NCI-H2029 (cell line): ENCODE data around the gene CRHR2.
A peak's percentile ranks its signal among the peaks of the same experiment; 100 is the strongest.

Experiments used
- DNase-seq: peaks from one replicate; lab custom pipeline; 2025; lab: John Stamatoyannopoulos, UW

CRHR2 gene

DNA sequence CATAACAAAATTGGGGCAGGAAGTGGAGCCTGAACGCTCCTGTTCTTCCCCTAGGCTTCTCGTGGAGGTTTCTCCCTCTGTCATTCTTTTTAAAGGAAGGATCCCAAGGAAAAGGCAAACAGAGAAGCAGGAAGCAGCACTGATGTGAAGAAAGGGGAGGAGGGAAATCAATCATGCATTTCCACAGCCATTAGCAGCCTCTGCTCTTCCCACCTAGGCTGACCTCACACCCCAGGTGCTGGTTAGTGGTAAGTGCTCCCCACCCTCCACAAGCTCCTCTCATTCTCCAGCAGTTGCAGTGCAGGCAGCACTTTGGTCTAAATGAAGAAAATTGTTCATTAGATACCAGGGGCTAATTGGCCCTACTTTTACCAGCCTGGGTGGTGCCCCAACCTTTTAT lies 2.6 kb downstream of the CRHR2 start:
- DNase-seq = peak; percentile 39

DNA sequence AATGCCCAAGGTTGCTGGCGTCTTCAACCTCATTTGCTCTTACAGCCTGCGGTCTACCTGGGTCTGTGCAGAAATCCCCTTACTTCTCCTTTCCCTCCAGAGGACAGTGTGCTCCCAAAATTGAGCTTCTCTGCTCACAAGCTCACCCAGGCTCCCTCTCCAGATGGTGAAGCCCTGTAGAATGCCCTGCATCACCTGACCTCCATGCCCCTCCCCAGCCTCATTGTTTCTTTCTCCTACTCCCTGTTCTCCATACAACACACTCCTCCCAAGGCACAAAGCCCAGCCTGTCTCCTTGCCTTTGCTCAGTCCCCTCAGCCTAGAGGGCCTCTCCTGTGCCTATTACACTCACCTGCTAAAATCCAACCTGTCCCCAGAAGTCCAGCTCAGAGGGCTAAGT lies 3.5 kb downstream of the CRHR2 start:
- no peak for DNase-seq

GRCh38 chr7:30674876-30675275 lies 7.4 kb downstream of the CRHR2 start:
- DNase-seq = no peak

- no peak for DNase-seq
These were observed 7.8 kb downstream of the CRHR2 start for GRCh38 chr7:30674420-30674819.

DNA sequence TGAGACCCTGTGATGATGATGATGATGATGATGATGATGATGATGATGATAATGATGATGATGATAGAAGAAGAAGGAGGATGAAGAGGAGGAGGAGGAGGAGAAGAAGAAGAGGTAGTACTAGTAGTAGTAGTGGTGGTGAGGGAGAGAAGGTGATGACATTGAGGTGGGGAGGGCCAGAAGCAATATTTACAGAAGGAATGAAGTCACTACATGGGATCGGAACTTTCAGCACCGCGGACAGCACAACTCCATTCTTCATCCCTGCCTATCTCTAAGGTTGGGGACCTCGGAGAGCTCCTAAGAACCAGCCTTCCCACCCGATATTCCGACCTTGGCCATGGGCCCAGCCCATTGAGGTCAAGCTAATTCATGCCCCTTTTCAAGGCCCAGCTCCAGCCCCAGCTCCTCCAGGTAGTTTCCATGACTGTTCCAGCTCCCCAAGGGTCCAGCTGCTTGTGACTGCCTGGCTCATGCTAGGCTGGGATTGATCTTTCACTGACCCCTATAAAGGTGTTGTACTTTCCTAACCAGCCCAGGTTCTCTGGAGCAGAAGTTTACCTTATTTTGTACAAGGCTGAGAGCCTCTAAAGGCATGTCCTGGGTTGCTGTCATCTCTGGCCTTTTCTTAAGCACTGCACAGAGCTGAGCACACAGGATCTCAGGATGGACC lies 10.3 kb downstream of the CRHR2 start:
- DNase-seq = no peak

DNA sequence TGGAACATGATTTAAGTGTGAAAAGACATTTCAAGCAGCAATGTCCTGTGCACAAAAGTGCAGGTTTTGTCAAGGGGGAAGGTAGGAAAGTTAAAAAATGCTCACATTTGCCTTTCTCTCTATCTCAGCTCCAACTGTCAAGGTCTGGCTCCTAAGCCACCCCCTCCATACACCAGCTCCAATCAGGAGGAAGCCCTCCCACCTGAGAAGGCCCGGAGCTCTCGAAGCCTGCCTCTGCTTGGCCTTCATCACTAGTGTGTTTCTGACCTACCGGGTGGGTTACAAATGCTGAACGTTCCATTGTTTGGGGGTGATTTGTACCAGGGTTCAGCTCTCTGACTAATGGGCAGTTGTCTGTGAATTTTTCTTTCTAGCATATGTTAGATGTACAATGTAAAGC lies 14.2 kb downstream of the CRHR2 start:
- DNase-seq = no peak

DNA sequence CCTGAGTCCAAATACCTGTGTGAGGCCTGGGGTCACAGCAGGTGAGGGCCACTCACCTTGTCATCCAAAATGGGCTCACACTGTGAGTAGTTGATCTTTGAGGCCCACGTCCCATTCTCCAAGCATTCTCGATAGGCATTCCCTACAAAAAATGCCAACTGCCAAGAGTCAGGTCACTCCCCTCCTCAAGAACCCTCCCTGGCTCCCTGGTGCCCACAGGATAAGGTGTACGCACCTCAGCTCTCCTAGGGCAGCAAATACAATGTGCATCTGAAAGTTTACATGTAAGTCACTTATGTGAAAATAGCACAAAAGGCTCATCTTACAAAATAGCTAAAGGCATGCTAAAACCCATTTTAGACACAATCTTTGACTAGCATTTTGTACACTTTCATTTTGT lies 15.1 kb downstream of the CRHR2 start:
- no peak for DNase-seq

DNA sequence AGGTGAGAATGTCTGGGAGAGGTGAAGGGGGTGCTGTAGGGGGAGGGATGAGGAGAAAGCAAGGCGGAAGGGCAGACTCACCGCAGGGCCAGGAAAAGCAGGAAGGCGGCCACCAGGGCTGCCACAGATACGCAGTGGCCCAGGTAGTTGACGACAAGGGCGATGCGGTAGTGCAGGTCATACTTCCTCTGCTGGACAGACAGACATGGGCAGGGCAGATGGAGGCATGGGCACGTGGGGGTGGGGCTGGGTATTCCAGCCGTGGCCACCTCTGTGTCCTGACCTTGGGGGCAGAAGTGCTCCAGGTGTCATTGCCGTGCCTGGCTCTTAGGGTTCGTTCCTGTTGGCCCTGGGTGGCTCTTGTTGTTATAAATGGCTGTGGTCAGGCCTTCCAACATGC lies 16.8 kb downstream of the CRHR2 start:
- no peak for DNase-seq

DNA sequence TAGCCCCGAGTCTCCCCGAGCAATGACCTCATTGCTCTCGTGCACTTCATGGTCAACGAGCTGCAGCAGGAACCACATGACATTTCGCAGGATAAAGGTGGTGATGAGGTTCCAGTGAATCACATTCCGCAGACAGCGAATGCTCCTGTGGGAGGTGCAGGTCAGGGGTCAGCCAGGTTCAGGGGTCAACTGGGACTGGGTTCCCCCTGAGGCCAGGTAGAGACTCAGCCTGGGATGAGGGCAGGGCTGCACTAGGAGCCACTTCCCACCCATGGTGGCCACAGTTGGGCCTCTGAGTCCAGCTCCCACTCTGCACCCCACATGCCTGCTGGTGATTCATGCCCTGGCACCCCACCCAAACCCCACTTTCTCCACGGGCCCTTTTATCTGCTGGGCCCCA lies 17.2 kb downstream of the CRHR2 start:
- DNase-seq = no peak

DNA sequence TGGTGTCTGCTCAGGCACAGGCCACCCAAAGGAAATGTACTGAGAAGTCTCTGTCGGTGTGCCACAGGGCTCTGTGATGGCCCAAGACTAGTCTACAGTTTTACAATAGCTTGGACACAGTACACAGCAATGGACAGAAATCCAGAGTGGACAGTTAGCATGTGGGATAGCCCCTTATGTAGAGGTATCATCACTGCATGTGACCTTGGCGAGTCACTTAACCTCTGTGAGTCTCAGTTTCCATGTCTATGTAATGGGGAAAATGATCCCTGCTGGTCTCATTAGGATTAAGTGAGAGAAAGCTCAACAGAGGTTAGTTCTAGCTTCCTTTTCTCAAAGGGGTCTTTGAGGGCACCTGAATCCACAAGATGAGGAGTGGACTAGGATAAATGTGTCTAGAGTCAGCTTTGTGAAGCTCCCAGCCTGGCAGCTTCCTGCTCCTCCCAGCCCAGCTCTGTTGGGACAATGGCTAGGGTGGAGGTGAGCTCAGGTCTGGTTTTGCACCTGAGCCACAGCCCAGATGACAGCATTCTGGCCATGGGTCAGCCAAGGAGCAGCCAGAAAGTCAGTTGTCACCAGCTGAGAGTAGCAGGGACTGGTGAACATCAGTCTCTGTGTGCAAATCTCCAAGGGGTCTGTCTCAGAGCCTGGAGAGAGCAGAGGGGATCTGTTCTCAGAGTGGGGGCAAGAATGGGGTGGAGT lies 17.9 kb downstream of the CRHR2 start:
- no peak for DNase-seq

GRCh38 chr7:30663414-30663813 lies 18.8 kb downstream of the CRHR2 start:
- DNase-seq = no peak

- no peak for DNase-seq
These were observed 19.8 kb downstream of the CRHR2 start for GRCh38 chr7:30662431-30662939.

GRCh38 chr7:30661926-30662325 lies 20.3 kb downstream of the CRHR2 start:
- DNase-seq = no peak

- peak; percentile 74 for DNase-seq
These were observed 21.7 kb downstream of the CRHR2 start for GRCh38 chr7:30660331-30661255.

- no peak for DNase-seq
These were observed 22.9 kb downstream of the CRHR2 start for GRCh38 chr7:30659312-30659711.

- DNase-seq = no peak
These were observed 23.7 kb downstream of the CRHR2 start for GRCh38 chr7:30658479-30659074.

DNA sequence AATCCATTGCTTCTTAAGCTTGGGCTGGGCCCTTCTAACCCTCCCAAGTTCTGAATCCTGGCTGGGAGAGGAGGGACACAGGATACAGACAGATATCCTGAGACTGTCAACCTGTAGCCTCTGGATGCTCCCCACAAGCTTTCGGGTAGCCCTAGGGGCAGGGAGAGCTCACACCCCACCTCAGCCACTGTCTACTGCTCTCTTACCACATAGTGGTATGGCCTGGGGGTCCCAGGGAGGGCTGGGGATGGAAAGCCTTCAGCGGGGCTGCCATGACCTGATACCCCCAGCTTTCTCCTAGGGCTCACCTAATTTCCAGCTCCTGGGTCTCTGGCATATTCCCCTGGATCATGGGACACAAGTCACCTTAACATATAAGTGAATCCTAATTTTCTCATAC lies 25.1 kb downstream of the CRHR2 start:
- DNase-seq = no peak

GRCh38 chr7:30656006-30656957 lies 26.0 kb downstream of the CRHR2 start:
- DNase-seq = no peak

DNA sequence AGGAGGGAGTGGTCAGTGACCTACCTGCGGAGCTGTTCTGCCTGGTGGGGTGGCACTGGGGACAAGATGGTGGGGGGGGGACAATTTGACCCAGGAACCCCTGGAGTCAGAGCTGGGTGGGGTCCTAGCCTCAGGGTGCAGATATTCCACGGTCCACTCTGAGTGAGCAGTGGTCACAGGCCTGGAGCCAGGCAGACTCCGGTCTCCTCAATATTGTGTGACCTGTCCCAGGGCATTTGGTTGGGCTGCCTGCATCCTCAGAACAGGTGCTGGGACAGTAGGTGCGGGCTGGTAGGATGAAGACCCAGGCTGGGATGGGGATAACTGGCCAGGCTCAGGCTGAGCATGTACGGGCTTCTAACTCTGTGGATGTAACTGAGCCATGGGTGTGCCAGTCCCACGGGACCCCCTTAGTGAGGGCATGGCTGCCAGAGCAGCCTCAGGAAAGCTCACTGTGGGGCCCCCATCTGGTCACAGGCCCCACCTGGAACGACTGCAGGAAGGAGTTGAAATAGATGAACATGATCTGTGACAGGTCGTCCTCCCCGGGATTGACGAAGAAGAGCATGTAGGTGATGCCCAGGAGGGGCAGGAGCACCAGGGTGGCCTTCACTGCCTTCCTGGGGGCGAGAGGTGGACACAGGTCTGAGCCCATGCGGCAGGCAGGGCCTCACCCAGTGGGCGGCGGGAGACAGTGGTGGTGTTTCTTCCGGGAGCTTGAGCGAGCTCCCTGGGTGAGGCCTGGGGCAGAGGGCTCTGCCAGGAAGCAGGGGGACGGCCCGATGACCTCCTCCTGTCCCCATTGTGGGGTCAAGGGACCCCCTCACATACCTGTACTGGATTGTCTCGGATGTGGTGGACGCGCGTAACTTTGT lies 26.9 kb downstream of the CRHR2 start:
- no peak for DNase-seq
